CD4-positive, alpha-beta T cell treated with Interleukin-12 subunit alpha and Interleukin-12 subunit beta, for 1 hour (primary cell): ENCODE data around the gene CRELD1.
"Not testable (repeated sequence)": the region's sequence is repeated elsewhere in the genome, so short reads cannot be mapped to it uniquely, and the experiment has no call there.

Experiments used
- DNase-seq: peaks from one replicate; pipeline ENCODE4 v3.0.0-alpha.2; 2020

Gene CRELD1

DNA sequence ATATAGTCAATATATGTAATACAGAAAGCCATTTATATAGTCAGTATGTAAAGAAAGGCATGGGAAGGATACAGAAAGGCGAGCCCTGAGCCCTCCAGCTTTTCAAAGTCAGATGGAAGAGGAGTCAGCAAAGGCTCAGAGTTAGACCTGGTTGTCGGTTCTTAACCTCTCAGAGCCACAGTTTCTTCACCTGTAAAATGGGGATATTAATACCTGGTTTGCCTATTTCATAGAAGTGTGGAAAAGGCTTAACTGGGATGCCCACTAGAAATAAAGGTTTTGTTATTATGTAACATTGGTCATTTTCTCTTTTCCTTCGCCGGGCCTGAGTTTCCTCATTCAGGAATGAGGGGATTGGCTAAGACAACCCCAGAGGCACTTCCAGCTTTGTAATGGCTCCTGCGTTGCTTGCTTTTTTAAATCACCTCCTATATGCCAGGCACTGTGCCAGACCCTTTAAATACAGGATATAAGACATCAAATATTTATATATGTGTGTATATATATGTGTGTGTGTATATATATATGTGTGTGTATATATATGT, 2.4 kb downstream of the CRELD1 start:
- no peak for DNase-seq

DNA sequence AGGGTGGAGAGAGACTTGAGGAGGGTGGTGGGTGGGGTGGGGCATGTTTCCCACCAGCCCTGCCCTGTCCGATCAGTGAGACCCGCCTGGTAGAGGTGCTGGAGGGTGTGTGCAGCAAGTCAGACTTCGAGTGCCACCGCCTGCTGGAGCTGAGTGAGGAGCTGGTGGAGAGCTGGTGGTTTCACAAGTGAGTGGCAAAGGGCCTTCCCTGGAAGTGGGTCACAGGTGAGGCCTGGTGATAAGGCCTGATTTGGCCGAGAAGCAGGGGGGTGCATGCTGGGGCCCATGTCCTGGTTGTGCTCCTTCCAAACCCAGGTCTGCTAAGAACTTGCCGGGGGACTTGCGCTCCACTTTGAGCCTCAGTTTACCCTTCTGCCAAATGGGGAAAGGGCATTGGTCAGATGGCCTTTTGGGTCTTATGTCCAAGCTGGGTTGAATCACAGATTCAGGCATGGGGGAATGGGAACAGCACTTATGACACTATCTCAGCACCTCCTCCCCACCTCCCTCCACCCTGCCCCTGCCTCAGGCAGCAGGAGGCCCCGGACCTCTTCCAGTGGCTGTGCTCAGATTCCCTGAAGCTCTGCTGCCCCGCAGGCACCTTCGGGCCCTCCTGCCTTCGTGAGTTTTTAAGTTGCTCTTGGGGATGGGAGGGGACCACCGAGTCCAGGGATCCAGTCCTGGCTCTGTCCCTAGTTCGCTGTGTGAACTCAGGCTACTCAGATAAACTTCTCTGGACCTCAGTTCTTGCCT, 4.0 kb downstream of the CRELD1 start:
- no peak for DNase-seq

GRCh38 chr3:9938966-9939365, 5.3 kb downstream of the CRELD1 start:
- no peak for DNase-seq

GRCh38 chr3:9939906-9940305, 6.3 kb downstream of the CRELD1 start:
- not testable (repeated sequence) for DNase-seq

DNA sequence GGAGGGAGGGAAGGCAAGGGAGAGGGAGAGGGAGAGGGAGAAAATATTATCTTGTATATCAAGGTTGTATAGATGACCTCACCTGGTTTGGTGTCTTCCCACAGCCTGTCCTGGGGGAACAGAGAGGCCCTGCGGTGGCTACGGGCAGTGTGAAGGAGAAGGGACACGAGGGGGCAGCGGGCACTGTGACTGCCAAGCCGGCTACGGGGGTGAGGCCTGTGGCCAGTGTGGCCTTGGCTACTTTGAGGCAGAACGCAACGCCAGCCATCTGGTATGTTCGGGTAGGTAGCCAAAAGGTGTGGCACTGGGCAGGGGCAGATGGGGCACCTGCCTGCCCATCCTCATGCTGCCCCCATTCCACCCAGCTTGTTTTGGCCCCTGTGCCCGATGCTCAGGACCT, 7.1 kb downstream of the CRELD1 start:
- DNase-seq: no peak

- DNase-seq: no peak
Observed at GRCh38 chr3:9942164-9942563, 8.5 kb downstream of the CRELD1 start.

DNA sequence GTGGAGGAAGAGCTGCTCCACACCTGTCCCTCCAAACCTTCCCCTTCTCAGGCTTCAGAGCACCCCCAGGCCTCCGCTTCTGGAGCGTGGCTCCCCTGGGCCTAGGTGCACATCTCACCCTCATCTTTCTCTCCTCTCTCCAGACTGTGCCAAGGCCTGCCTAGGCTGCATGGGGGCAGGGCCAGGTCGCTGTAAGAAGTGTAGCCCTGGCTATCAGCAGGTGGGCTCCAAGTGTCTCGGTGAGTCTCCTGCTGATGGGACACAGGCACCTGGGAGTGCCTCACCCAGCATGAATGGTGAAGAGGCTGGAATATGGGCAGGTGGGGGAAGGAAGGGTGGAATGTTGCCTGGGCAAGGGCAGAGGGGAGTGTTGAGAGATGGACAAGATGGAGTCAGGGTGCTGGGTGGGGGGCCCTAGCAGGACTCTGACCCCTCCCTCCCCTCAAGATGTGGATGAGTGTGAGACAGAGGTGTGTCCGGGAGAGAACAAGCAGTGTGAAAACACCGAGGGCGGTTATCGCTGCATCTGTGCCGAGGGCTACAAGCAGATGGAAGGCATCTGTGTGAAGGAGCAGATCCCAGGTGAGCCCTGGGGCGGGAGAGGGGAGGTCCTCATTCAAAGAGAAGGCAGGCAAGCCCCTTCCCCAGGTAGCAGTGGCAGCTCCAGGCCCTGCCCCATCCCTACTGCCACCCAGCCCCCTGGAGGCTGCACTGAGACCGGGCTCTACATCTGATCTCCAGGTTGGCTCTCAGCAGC, 9.5 kb downstream of the CRELD1 start:
- no peak for DNase-seq

DNA sequence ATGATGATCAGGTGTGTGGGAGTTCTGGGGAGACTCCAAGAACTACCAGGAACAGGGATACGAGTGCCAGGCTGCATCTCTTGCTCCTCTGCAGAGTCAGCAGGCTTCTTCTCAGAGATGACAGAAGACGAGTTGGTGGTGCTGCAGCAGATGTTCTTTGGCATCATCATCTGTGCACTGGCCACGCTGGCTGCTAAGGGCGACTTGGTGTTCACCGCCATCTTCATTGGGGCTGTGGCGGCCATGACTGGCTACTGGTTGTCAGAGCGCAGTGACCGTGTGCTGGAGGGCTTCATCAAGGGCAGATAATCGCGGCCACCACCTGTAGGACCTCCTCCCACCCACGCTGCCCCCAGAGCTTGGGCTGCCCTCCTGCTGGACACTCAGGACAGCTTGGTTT, 10.6 kb downstream of the CRELD1 start:
- DNase-seq: no peak

DNA sequence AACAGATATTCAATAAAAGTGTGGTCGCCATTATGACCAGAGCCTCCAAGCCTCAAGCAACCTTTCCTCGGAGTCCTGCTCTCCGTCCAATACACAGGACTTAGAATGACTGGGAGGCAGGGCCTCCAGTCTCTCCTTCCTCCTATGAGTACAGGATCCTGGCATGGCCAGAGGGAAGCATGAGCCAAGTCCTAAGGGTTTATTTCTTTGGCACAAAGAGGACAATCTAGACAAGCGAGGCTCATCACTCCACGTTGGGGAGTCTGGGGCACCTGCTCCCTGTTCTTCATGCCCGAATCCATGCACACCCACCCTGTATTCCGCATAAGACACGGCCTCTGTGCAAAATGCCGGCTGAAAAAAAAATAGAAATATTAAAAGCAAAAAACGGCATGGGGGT, 11.7 kb downstream of the CRELD1 start:
- DNase-seq: no peak

GRCh38 chr3:9946112-9947024, 12.7 kb downstream of the CRELD1 start:
- DNase-seq: peak; percentile 86

GRCh38 chr3:9947025-9947995, 13.7 kb downstream of the CRELD1 start:
- no peak for DNase-seq

DNA sequence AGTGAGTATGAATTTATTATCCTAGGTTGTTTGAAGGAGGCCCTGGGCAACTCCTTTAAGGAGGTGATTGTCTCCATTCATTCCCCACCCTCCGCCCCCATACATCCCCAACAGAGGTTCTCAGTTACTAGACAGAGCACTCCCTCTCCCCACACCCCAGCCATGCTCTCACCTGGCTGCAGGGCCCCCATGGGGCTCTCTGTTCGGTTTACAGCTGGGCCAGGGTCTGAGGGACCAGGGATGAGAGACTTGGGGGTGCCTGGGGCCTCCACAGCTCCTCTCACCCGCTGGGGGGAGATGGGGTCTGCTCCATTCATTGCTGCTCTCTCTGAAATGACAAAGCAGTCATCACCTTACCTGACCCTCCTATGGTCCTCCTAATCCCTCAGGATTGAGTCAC, 15.0 kb downstream of the CRELD1 start:
- DNase-seq: no peak

DNA sequence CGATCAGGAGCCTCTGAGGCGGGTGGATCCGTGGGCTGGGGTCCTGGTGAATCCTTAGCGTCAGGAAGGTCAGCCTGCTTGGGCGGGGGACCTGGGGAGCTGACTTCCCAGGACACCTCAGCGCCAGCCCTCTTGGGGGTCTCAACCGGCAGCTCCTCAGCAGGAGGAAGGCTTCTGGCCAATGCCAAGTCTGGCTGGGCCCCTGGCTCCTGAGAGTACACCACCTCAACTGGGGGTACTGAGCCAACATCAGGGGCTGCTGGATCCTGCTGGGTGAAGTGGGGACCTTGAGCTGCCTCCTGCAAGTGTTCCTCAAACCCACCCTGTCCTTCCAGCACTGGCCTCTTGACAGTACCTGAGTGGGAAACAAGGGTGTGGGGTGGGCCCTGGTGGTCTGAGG, 15.5 kb downstream of the CRELD1 start:
- no peak for DNase-seq

DNA sequence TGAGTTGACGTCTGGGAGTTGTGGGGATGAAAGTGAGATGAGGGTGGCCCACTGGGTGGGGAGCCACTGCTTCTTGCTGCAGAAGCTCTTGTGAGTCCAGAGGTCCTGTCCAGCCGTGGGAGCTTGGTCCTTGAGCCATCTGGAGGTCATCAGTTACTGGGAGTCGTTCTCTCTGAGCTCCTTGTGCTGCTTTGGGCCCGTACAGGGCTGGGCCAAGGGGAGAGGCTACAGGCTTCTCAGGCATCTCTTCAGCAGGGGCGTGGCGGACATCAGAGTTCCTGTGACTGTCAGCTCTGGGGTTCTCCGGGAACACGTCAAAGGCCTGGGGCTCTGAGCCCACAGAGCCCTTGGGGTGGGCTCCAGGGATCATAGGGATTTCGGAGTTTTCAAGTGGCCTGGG, 16.0 kb downstream of the CRELD1 start:
- DNase-seq: no peak

DNA sequence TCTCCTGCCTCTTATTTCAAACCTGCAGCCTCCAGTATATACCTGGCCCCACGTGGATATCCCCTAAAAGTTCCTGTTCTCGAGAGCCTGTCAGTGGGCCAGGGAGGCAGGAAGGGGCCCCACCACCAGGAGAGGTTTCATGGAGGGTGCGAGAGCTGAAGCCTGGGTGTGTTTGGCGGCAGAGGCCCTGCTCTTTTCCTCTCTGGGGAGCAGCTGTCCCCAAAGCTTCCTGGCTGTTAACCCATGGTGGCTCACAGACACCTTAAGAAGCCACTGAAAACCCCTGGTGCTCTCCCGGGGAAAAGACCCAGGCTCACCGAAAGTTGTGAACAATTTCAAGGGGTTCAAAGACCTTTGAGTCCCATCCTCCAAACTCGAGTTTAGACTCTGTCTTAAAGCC, 17.5 kb downstream of the CRELD1 start:
- DNase-seq: no peak

DNA sequence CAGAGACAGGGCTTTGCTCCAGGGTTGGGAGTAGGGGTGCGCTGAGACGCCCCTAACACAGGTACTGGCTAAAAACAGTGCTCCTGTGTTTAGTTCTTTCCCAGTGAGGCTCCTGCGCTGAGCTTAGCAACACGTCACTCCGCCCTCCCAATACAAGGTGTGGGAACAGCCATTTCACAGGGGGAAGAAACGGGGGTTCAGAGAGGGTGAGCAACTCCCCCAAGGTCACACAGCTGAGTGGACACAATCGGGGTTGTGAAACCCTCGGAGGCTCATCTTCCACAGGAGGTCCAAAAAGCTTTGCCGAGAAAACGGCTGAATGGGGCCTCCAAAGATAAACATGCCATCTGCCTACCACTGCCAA, 17.9 kb downstream of the CRELD1 start:
- DNase-seq: no peak

- peak; percentile 57 for DNase-seq
Observed at GRCh38 chr3:9951962-9952805, 18.6 kb downstream of the CRELD1 start, which contains the start of gene PRRT3. TSS of gene PRRT3 (minus strand) at chr3:9952408. CDS start at chr3:9950115, 2,293 bp downstream.

DNA sequence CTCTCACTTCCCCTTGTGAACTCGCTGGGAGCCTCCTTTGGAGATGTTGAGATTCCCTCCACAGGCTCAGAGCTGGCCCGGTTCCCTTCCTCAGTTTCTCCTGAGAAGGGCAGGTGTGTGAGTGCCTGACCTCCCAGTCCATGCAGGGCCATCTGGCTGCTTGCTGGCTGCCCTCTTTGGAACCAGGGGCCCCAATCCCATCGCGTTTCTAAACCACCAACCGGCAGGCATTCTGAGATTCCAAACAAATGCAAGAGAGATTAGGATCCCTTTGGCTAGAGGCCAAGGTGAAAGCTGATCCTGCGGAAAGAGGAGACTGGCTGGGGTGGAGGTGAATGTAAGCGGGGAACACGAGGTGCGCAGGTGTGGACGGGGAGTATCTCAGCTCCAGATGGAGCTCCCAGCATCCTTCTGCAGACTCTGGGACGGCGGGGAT, 21.5 kb downstream of the CRELD1 start:
- DNase-seq: no peak

- DNase-seq: no peak
Observed at GRCh38 chr3:9955611-9956352, 22.1 kb downstream of the CRELD1 start.

- DNase-seq: no peak
Observed at GRCh38 chr3:9957214-9957613, 23.6 kb downstream of the CRELD1 start.
